Right ventricle myocardium inferior (tissue), 1 donor: Measurements from ENCODE around the gene DCTN3. TPM values are rescaled to one million over a fixed set of nuclear protein-coding genes. Genes with fewer than 3 reads are reported as not detected.
A peak's percentile ranks its signal among the peaks of the same experiment; 100 is the strongest.

Experiments
- ATAC-seq: fragments of 200-7000 bp; cut with Tn5 transposase; one replicate; pipeline ENCODE4 v1.9.1; 2020; ENCODE audit warnings: mild to moderate bottlenecking, moderate library complexity
- DNase-seq: peaks from one replicate; pipeline ENCODE4 v3.0.0; 2021; ENCODE audit errors: missing footprints
- intact Hi-C: fragments of 100-400 bp; cut with DNase I; formaldehyde crosslinking; loops from one replicate; pipeline ENCODE4 v1.11.0; 2022
- total RNA-seq: library from RNA; stranded (reverse); fragmentation: NEBNext Ultra II Directional; extraction: Animal tissue kit (Norgen Biotek cat#: 25700); gene quantifications from one replicate; pipeline ENCODE4 v1.2.1, GENCODE V29; 2021
- donor health status: DM: no; HTN: yes; CAD: no; lungs with severe emphysema.

The DCTN3 gene
- total RNA-seq, 1 donor from 2014 or later = 133 TPM

- DNase-seq (peak; percentile 64), ATAC-seq (peak; percentile 62)
- intact Hi-C loops = no loop called here
Measured at GRCh38 chr9:34628656-34629490, 8.6 kb upstream of the DCTN3 start, which contains the start of gene ARID3C. Gene ARID3C (minus strand): TSS chr9:34629066. CDS start chr9:34628014, 1,052 bp downstream.

GRCh38 chr9:34627716-34628655 is 7.7 kb upstream of the DCTN3 start:
- ATAC-seq (no peak), DNase-seq (peak; percentile 20)
- intact Hi-C loops = no loop called here

- intact Hi-C loops = no loop called here
- ATAC-seq (no peak), DNase-seq (peak; percentile 6)
Measured at GRCh38 chr9:34625186-34625486, 4.8 kb upstream of the DCTN3 start.

- ATAC-seq = no peak
- intact Hi-C loops = no loop called here
- DNase-seq = peak; percentile 31
Measured at GRCh38 chr9:34624475-34625185, 4.3 kb upstream of the DCTN3 start.

GRCh38 chr9:34623374-34624235 is 3.3 kb upstream of the DCTN3 start:
- DNase-seq = peak; percentile 41
- no peak for ATAC-seq
- intact Hi-C loops = no loop called here

DNA sequence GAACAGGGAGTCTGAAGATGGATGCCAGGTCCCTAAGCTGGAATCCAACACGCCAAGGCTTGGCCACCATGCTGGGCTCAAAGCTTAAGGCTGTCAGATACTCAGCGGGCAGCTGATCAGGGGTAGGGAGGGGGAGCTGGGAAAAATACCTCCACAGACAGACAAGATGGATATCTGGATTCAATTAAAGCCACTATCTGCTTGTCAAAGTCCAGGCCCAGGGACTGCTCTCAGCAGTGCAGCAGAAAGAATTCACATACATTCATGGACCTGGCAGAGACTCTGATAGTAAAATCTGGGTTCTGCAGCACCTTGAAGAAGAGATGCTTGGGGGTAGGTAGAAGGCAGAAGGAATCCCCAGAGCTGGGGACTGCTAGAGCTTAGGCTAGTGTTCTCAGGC is 5.2 kb downstream of the DCTN3 start:
- intact Hi-C loops = loop anchor here (10.0 kb wide), 1 partner anchor 490 kb away; the partner anchor contains the start of gene DCAF12

GRCh38 chr9:34612788-34613390 is 7.4 kb downstream of the DCTN3 start:
- ATAC-seq (peak; percentile 70), DNase-seq (peak; percentile 86)
- intact Hi-C loops = loop anchor here (1.0 to 10.0 kb wide), 2 partner anchors 21 to 488 kb away; partner anchors contain the start of gene DCAF12

More for the DNA sequence above, 5.2 kb downstream of the DCTN3 start:
- ATAC-seq (no peak), DNase-seq (no peak)

- ATAC-seq (peak; percentile 95), DNase-seq (peak; percentile 95)
- intact Hi-C loops = loop anchor here (1.0 to 10.0 kb wide), 2 partner anchors 22 to 487 kb away; partner anchors contain the start of gene DCAF12
Measured at GRCh38 chr9:34611811-34612787, 8.2 kb downstream of the DCTN3 start, which contains the start of gene RPP25L. Gene RPP25L (minus strand): TSS chr9:34612097. CDS start chr9:34611296, 801 bp downstream.

- intact Hi-C loops = loop anchor here (10.0 kb wide), 1 partner anchor 487 kb away; the partner anchor contains the start of gene DCAF12
Measured at GRCh38 chr9:34611251-34611810, 9.0 kb downstream of the DCTN3 start.

GRCh38 chr9:34610434-34611206 is 9.7 kb downstream of the DCTN3 start:
- DNase-seq (no peak), ATAC-seq (peak; percentile 35)
- intact Hi-C loops = loop anchor here (10.0 kb wide), 1 partner anchor 486 kb away; the partner anchor contains the start of gene DCAF12

More at GRCh38 chr9:34611251-34611810, 9.0 kb downstream of the DCTN3 start:
- peak; percentile 10 for ATAC-seq
- DNase-seq = no peak

- ATAC-seq (no peak), DNase-seq (no peak)
- intact Hi-C loops = no loop called here
Measured at GRCh38 chr9:34607331-34607730, 13.0 kb downstream of the DCTN3 start.

GRCh38 chr9:34606905-34607304 is 13.4 kb downstream of the DCTN3 start:
- no peak for DNase-seq
- intact Hi-C loops = no loop called here
- ATAC-seq = no peak

DNA sequence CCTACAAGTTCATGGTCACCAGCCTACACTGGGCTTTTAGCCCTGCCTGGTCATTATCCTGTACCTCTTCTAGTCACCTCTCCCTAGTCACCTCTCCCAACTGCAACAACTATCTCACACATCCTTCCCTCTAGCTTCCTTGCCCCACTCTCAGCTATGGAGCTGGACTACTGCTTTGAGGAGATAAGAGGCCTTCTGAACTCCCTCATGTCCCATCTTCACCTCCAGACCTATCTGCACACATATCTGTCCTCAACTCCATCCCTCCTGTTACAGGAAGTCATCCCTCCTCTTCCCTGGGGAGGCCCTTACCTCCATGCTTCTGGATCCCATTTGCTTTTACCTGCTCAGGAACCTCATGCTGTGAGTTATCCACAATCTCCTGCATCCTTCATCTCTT is 14.1 kb downstream of the DCTN3 start:
- no peak for ATAC-seq
- intact Hi-C loops = no loop called here
- DNase-seq = no peak

GRCh38 chr9:34603610-34604231 is 16.6 kb downstream of the DCTN3 start:
- peak; percentile 84 for ATAC-seq
- peak; percentile 90 for DNase-seq
- intact Hi-C loops = loop anchor here (2.0 to 5.0 kb wide), 2 partner anchors 55 to 271 kb away; no protein-coding TSS in a partner anchor
